Ramos (cell line): ENCODE measurements around the gene C6orf132.

ENCODE experiments used
- in situ Hi-C: fragments of 300-500 bp; cut with MboI; formaldehyde crosslinking; loops from one replicate; pipeline ENCODE4 v1.14.3; 2022; ENCODE audit warnings: low sequenced_read_pairs; ENCODE audit not compliant: unreplicated experiment

C6orf132 gene

GRCh38 chr6:42110683-42111082, 31.7 kb downstream of the C6orf132 start:
- in situ Hi-C loops: no loop called here

GRCh38 chr6:42108071-42108470, 34.3 kb downstream of the C6orf132 start:
- in situ Hi-C loops: no loop called here

GRCh38 chr6:42106112-42107023, 36.1 kb downstream of the C6orf132 start:
- in situ Hi-C loops: no loop called here

- in situ Hi-C loops: no loop called here
These were observed 36.7 kb downstream of the C6orf132 start for GRCh38 chr6:42105709-42106108.

- in situ Hi-C loops: no loop called here
These were observed 37.2 kb downstream of the C6orf132 start for GRCh38 chr6:42105156-42105648.

- in situ Hi-C loops: no loop called here
These were observed 37.7 kb downstream of the C6orf132 start for GRCh38 chr6:42104804-42105125.

- in situ Hi-C loops: no loop called here
These were observed 38.2 kb downstream of the C6orf132 start for GRCh38 chr6:42104095-42104803.

- in situ Hi-C loops: no loop called here
These were observed 38.7 kb downstream of the C6orf132 start for GRCh38 chr6:42103753-42104094.

GRCh38 chr6:42103216-42103615, 39.2 kb downstream of the C6orf132 start:
- in situ Hi-C loops: no loop called here

GRCh38 chr6:42101186-42101657, 41.2 kb downstream of the C6orf132 start:
- in situ Hi-C loops: no loop called here

GRCh38 chr6:42100029-42100901, 42.2 kb downstream of the C6orf132 start:
- in situ Hi-C loops: no loop called here

GRCh38 chr6:42099340-42100028, 42.9 kb downstream of the C6orf132 start:
- in situ Hi-C loops: no loop called here

GRCh38 chr6:42095776-42096541, 46.5 kb downstream of the C6orf132 start:
- in situ Hi-C loops: no loop called here

- in situ Hi-C loops: no loop called here
These were observed 47.3 kb downstream of the C6orf132 start for GRCh38 chr6:42095094-42095493.

GRCh38 chr6:42093582-42094329, 48.7 kb downstream of the C6orf132 start:
- in situ Hi-C loops: no loop called here

- in situ Hi-C loops: no loop called here
These were observed 50.7 kb downstream of the C6orf132 start for GRCh38 chr6:42091718-42092023.

- in situ Hi-C loops: no loop called here
These were observed 51.4 kb downstream of the C6orf132 start for GRCh38 chr6:42090819-42091717.
